Effector memory CD8-positive, alpha-beta T cell (primary cell): ENCODE results near the gene EMX2.
A peak's percentile ranks its signal among the peaks of the same experiment; 100 is the strongest.
"Not testable (repeated sequence)": the region's sequence is repeated elsewhere in the genome, so short reads cannot be mapped to it uniquely, and the experiment has no call there.

ENCODE experiments used
- ATAC-seq: fragments of 150-1000 bp; cut with Tn5 transposase; replicated peaks from 2 replicates; pipeline ENCODE4 v1.10.0; 2021; ENCODE audit warnings: mild to moderate bottlenecking, moderate library complexity
- DNase-seq, 3 experiments: peaks; one replicate each; pipeline ENCODE4 v3.0.0; 2021
- H3K27ac Mint-ChIP-seq, 2 donors: one replicate each; pipeline ENCODE4 v1.8.0; 2022; ENCODE audit warnings: mild to moderate bottlenecking in 2 of 2, mixed read lengths in 2 of 2, moderate library complexity in 2 of 2
- H3K27me3 Mint-ChIP-seq, 2 donors: one replicate each; pipeline ENCODE4 v1.8.0; 2022; ENCODE audit warnings: mixed read lengths in 2 of 2
- H3K36me3 Mint-ChIP-seq: one replicate; pipeline ENCODE4 v1.8.0; 2022; ENCODE audit warnings: mild to moderate bottlenecking, moderate library complexity, mixed read lengths; ENCODE audit not compliant: insufficient read depth
- H3K4me1 Mint-ChIP-seq, 2 donors: one replicate each; pipeline ENCODE4 v1.8.0; 2022; ENCODE audit warnings: low read depth in 2 of 2, mixed read lengths in 2 of 2
- H3K4me3 Mint-ChIP-seq, 2 donors: one replicate each; pipeline ENCODE4 v1.8.0; 2022; ENCODE audit warnings: mild to moderate bottlenecking in 2 of 2, mixed read lengths in 2 of 2, moderate library complexity in 2 of 2
- H3K9me3 Mint-ChIP-seq, 2 donors: one replicate each; pipeline ENCODE4 v1.8.0; 2022; ENCODE audit warnings: mixed read lengths in 2 of 2
- total RNA-seq, 9 experiments: gene quantifications; one replicate each; lab custom pipeline; 2026; lab: John Stamatoyannopoulos, UW

Gene EMX2
- total RNA-seq, result 0 to 0.13 (median 0) reads per million in 9 experiments

DNA sequence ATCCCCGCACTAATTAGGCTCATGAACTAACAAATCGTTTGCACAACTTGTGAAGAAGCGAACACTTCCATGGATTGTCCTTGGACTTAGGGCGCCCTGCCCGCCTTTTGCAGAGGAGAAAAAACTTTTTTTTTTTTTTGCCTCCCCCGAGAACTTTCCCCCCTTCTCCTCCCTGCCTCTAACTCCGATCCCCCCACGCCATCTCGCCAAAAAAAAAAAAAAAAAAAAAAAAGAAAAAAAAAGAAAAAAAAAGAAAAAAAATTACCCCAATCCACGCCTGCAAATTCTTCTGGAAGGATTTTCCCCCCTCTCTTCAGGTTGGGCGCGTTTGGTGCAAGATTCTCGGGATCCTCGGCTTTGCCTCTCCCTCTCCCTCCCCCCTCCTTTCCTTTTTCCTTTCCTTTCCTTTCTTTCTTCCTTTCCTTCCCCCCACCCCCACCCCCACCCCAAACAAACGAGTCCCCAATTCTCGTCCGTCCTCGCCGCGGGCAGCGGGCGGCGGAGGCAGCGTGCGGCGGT is at the start of gene EMX2:
TSS of gene EMX2 (plus strand) at position 41 of the 519 bp plus-strand sequence. CDS start 522 bp downstream, outside the sequence.
- Mint-ChIP-seq H3K4me1 (peaks cover 11 to 14% of the 10 kb centered on the region in 2 donors), H3K36me3 (peaks cover 3% of the 10 kb centered on the region), H3K27me3 (peaks cover 78 to 98% of the 10 kb centered on the region in 2 donors), H3K4me3 (peak within 1 kb of the TSS in 1 of 2 donors; percentile 33), H3K9me3 (no peaks in the 10 kb centered on the region), H3K27ac (no peak within 1 kb of the TSS)
- DNase-seq (no peak), ATAC-seq (no peak)

DNA sequence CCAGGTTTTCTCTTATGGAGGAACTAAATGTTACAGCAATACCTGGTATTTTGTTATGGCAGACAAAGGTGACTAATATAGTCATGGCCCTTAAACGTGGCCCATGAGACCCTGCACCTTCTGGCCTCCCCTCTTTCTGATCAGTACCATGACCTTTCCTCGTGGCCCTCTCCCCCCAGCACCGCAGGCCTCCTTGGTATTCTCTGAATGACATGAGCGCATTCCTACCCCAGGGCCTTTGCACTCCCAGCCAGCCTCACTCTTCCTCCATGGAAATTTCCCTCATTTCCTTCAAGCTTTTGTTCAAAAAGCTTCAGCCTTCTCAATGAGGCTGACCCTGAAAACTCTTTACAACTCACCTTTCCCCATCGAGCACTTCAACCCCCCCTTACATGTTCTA is 46.5 kb upstream of the EMX2 start:
- Mint-ChIP-seq H3K4me3 (no peak overlapping the region), H3K27ac (no peak overlapping the region), H3K9me3 (no peaks in the 10 kb centered on the region), H3K4me1 (no peaks in the 10 kb centered on the region), H3K27me3 (peaks cover 38 to 68% of the 10 kb centered on the region in 2 donors), H3K36me3 (no peaks in the 10 kb centered on the region)
- DNase-seq, result no peak
- ATAC-seq, result no peak

DNA sequence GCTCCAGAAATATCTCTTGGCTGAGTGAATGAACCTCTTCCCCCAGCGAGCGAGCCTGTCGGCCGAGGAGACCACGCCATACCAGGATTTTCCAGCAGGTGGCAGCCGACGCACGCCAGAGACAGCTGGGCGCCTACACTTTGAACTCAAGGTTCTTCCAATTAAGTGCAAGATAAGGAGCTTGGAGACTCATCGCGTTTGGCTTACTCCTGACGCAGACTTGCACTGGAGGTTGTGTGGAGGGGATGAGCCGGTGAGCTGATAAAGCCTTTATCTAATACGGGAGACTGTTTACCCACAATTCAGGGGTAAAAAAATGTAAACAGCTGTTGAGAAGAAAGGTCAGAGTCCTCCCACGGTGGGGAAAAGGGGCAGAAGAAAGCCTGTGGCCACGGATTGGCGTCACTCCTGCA is 45.9 kb upstream of the EMX2 start:
- no peaks in the 10 kb centered on the region for H3K36me3 Mint-ChIP-seq
- H3K27ac Mint-ChIP-seq, result no peak overlapping the region
- DNase-seq, result peak; percentile 43 to 60 (median 57)
- H3K27me3 Mint-ChIP-seq, result peaks cover 40 to 68% of the 10 kb centered on the region in 2 donors
- no peaks in the 10 kb centered on the region for H3K9me3 Mint-ChIP-seq
- H3K4me3 Mint-ChIP-seq, result no peak overlapping the region
- ATAC-seq, result peak; percentile 58
- no peaks in the 10 kb centered on the region for H3K4me1 Mint-ChIP-seq

DNA sequence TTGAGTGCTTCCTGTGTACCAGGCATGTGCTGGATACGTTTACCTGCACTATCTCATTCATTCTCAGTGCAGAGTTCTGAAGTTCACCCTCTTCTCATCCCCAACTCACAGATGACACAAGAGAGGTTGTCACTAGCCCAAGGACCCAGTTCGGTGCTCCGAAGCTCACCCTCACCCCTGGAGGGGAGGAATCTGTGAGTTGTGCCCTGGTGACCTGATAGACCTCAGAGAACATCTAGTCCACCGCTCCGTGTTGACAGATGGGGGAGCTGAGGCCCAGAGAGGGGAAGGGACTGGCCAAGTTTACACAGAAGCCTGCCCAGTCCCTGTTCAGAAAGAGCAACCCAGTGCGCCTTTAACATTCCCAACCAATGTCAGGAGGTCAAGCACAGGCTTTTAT is 44.8 kb upstream of the EMX2 start:
- ATAC-seq (no peak), DNase-seq (no peak)
- no peaks in the 10 kb centered on the region for H3K9me3 Mint-ChIP-seq
- H3K4me3 Mint-ChIP-seq, result no peak overlapping the region
- H3K27me3 Mint-ChIP-seq, result peaks cover 40 to 68% of the 10 kb centered on the region in 2 donors
- no peak overlapping the region for H3K27ac Mint-ChIP-seq
- no peaks in the 10 kb centered on the region for H3K36me3 Mint-ChIP-seq
- H3K4me1 Mint-ChIP-seq, result no peaks in the 10 kb centered on the region

DNA sequence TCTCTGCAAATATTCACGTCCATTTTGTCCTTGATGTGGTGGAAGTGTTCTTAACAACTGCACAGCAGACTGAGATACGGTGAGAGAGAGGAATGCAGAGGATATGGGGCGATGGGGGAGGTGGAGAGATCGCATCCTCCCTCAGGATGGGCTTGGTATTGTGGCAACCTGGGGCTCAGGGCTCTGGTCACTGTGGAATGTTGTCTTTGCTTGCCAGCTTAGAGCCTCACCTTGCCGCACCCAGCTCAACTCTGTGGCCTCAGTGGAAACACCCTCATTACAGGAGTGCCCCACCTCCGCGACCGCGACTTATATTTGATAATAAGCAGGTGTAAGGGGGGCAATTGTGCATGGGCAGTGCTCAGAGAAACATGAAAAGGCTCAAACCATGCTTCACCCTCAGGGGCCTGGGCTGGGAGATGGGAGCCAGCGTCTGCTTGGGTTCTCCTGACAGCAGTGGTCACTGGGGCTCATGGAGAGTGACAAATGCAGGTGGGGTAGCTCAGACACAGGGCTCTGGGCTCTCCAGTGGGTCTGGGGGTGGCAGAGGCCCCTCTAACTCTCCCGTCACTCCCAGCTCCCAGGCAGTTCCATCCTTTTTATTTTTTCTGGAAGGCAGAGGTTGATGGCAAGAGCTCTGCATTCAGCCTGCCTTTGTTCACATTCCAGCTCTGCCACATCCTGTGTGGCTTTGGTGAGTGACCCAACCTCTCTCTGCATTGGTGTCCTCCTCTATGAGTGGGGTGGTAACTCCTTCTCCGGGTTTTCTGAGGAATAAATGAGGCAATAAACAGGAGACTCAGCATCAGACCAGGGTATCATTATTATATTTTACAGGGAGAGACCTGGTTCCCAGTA is 43.1 kb upstream of the EMX2 start:
- DNase-seq (no peak), ATAC-seq (no peak)
- H3K4me1 Mint-ChIP-seq, result peaks cover 0 to 1% of the 10 kb centered on the region in 2 donors
- H3K27ac Mint-ChIP-seq, result no peak overlapping the region
- H3K27me3 Mint-ChIP-seq, result peaks cover 41 to 64% of the 10 kb centered on the region in 2 donors
- no peak overlapping the region for H3K4me3 Mint-ChIP-seq
- no peaks in the 10 kb centered on the region for H3K9me3 Mint-ChIP-seq
- no peaks in the 10 kb centered on the region for H3K36me3 Mint-ChIP-seq

DNA sequence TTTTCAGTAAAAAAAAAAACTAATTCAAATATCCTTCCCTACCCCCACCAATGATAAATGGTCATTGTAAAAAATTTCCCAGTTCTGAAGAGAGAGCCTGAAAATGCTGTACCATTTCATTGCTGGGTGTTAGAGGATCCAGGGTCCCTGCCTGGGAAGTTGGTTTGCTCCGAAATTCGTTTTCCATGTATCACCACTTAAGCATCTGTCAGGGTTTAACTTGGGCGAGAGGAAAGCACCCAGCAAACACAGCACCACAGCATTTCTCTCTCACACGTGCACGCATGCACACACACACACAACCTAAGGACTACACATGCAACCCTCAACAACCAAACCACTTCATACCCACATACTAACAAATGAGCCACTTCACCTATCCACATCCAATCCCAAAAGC is 42.1 kb upstream of the EMX2 start:
- peaks cover 0 to 1% of the 10 kb centered on the region in 2 donors for H3K4me1 Mint-ChIP-seq
- no peak overlapping the region for H3K27ac Mint-ChIP-seq
- DNase-seq, result no peak
- H3K27me3 Mint-ChIP-seq, result peaks cover 34 to 64% of the 10 kb centered on the region in 2 donors
- no peak for ATAC-seq
- no peaks in the 10 kb centered on the region for H3K9me3 Mint-ChIP-seq
- no peak overlapping the region for H3K4me3 Mint-ChIP-seq
- H3K36me3 Mint-ChIP-seq, result no peaks in the 10 kb centered on the region

DNA sequence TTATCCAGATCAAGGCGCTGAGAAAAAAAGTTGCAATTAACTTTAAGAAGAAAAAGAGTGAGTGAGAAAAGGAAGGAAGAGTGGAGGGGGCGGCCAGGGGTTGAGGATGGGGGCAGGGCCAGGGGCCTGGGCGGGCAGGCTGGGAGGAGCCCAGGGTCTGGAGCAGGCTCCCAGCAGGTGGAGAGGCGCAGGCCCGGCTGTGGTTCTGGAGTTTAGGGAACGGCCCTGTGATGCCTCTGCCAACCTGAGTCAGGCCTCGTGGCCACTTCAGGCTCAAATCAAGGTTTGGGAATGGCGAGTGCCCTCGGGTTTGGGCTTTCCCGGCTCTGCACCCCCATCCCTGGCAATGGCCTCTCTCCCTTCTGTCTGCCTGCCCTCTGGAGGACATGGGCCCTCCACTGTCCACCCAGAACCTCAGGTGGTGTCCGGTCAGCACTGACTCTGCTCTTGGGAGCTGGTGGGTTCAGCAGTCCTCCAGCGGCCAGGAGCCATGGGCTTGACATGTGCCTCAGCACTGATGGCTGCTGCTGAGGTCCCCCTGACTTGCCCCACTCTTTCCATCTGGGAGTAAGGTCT is 41.0 kb upstream of the EMX2 start:
- Mint-ChIP-seq H3K36me3 (no peaks in the 10 kb centered on the region), H3K9me3 (no peaks in the 10 kb centered on the region), H3K4me1 (peaks cover 0 to 1% of the 10 kb centered on the region in 2 donors), H3K27me3 (peaks cover 23 to 64% of the 10 kb centered on the region in 2 donors), H3K27ac (no peak overlapping the region), H3K4me3 (no peak overlapping the region)
- ATAC-seq, result no peak
- no peak for DNase-seq

DNA sequence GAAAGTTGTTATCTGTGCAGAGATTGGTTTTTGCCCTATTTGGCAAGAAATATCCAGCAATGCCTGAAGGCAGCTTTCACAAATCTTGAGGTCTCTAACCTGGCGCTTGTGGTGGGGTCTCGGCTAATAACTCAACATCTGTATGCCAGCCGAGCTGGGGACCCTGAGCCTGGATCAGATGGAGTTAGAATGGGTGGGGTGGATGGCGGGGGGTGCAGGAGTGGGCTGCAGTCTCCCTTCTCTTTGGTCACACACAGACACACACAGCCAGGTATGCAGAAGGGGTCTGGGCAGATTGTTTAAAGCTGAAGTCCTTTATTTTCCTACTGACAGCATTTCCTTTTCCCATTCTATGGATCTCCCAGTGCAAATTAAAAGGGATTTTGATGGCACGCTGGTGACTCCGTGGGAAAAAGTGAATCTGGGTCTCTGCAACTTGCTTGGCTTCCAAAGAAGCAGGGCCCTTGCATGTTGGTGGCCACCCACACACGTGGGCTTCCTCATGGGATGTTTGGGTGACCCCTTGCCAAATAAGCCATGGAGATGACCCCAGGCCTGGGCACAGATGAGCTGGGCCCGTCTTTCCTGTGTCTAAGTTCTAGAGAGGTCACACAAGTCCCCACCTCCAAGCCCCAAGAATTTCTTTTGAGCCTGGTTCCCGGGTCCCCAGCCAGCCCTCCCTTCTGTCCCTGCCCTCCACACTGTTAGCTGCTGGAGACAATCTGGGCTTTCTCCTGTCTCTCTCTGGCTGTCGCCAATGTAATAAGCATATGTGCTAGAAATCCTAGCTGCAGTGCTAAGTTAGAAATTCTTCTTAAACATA is 39.9 kb upstream of the EMX2 start:
- Mint-ChIP-seq H3K4me3 (no peak overlapping the region), H3K9me3 (no peaks in the 10 kb centered on the region), H3K36me3 (no peaks in the 10 kb centered on the region), H3K27me3 (peaks cover 25 to 59% of the 10 kb centered on the region in 2 donors), H3K27ac (no peak overlapping the region), H3K4me1 (peaks cover 0 to 1% of the 10 kb centered on the region in 2 donors)
- DNase-seq, result no peak
- no peak for ATAC-seq

DNA sequence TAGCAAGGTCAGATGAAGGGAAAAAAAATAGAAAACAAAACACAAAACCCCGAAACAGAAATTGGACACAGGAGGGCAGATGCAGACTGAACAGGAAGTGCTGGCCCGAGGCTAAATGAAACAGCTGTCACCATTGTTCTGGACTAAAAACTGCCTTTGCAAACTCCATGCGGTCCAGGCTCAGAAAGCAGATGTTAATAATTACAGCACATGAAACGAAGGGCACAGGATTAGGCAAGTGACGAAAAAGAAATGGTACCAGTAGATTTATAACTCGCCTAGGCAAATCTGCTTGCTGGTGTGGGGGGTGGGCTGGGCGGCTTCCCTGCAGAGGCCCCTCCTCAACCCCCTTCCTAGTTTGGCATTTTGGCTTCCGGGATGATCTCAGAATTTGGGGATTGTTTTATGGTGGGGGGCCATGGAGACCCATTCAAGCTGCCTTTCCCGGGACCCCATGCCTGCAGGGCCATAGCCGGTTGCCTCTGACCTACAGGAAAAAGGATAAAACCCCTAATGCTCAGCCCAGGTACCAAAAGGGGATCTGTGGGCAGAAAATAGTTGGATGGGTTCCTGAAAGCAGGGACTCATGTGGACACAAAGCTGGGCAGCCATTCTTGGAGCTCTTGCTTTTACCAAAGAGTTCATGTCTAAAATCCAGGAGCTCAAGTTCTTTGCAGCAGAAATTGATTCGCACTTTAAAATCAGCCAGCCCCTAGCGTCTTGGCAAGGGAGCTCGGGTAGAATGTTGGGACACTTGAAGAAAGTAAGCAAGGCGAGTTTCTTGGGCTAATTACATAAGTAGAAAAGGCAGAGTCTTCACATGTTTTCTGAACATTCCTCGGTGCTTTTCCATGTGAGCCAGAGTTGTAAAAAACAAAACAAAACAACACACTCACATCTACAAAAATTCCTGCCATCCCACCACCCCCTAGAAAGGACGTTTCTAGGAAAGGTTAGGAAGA is 39.0 kb upstream of the EMX2 start:
- Mint-ChIP-seq H3K27ac (no peak overlapping the region), H3K4me1 (peaks cover 0 to 1% of the 10 kb centered on the region in 2 donors), H3K4me3 (no peak overlapping the region), H3K36me3 (no peaks in the 10 kb centered on the region), H3K9me3 (no peaks in the 10 kb centered on the region), H3K27me3 (peaks cover 25 to 59% of the 10 kb centered on the region in 2 donors)
- no peak for DNase-seq
- ATAC-seq, result no peak

DNA sequence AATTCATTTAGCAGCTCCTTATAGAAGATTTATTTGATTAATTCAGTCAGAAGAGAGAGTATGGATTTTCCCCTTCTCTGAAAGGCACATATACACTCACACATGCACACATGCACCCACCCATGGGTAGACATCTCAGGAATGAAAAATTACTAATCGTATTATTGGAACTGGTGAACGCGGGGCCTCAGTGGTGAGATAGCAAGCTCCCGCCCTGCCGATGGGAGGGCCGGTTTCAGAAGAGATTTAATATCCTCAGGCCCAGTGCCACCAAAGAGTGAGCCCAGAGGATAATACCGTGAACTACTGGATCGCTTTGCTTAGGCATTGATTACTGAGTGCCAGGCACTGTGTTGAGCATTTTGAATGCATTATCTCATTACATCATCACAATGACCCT is 38.0 kb upstream of the EMX2 start:
- no peak for DNase-seq
- Mint-ChIP-seq H3K4me3 (no peak overlapping the region), H3K27ac (no peak overlapping the region), H3K27me3 (peaks cover 25 to 67% of the 10 kb centered on the region in 2 donors), H3K36me3 (no peaks in the 10 kb centered on the region), H3K4me1 (peaks cover 0 to 1% of the 10 kb centered on the region in 2 donors), H3K9me3 (no peaks in the 10 kb centered on the region)
- ATAC-seq, result no peak

DNA sequence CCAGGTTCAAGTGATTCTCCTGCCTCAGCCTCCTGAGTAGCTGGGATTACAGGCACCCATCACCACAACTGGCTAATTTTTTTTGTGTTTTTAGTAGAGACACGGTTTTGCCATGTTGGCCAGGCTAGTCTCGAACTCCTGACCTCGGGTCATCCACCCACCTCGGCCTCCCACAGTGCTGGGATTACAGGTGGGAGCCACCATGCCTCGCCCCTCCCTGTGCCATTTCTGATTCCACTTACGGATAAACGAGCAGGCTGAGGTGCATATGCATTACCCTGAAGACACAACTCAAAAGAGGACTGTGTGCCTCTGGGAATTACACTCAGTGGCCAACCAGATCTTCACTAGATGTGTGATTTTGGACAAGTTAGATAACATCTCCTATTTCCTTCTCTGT is 35.5 kb upstream of the EMX2 start:
- not testable (repeated sequence) for H3K27ac Mint-ChIP-seq, H3K36me3 Mint-ChIP-seq, H3K4me1 Mint-ChIP-seq, DNase-seq, H3K9me3 Mint-ChIP-seq, ATAC-seq, H3K4me3 Mint-ChIP-seq
- peaks cover 22 to 73% of the 10 kb centered on the region in 2 donors for H3K27me3 Mint-ChIP-seq

DNA sequence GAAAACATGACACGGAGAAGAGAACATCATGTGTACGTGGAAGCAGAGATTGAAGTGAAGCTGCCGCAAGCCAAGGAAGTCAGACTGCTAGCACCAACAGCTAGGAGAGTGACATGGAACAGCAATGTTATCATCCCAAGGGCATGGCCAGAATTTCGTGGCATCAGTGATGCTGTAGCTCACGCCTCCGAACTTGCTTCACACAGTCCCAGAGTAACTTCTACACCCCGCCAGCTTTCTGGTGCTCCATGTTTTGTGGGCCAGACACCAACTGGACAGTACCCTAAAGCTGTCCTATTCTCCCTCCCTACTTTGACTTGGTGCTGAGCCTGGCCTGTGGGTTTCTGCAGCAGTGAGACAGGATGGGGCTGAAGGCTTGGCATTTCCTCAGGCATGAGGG is 33.0 kb upstream of the EMX2 start:
- Mint-ChIP-seq H3K27ac (no peak overlapping the region), H3K36me3 (no peaks in the 10 kb centered on the region), H3K27me3 (peaks cover 24 to 76% of the 10 kb centered on the region in 2 donors), H3K4me1 (no peaks in the 10 kb centered on the region), H3K4me3 (no peak overlapping the region), H3K9me3 (no peaks in the 10 kb centered on the region)
- DNase-seq (no peak), ATAC-seq (no peak)
